ENCODE data around the gene REXO1.
"Not testable (repeated sequence)": the region's sequence is repeated elsewhere in the genome, so short reads cannot be mapped to it uniquely, and the experiment has no call there.

Gene REXO1

GRCh38 chr19:1812426-1813191 lies 35.7 kb downstream of the REXO1 start:
- peak; percentile 90 to 94 for DNase-seq

GRCh38 chr19:1811942-1812425 lies 36.3 kb downstream of the REXO1 start, which contains the start of gene ATP8B3:
Gene ATP8B3 (minus strand): TSS chr19:1812276. CDS start chr19:1811736, 540 bp downstream.
- no peak for DNase-seq

- DNase-seq: peak; percentile 63 to 70
These were observed 36.8 kb downstream of the REXO1 start for GRCh38 chr19:1811472-1811894.

GRCh38 chr19:1810439-1811160 lies 37.7 kb downstream of the REXO1 start:
- DNase-seq: no peak

GRCh38 chr19:1809678-1810077 lies 38.6 kb downstream of the REXO1 start:
- DNase-seq: no peak

- no peak for DNase-seq
These were observed 39.9 kb downstream of the REXO1 start for GRCh38 chr19:1808395-1808731.

GRCh38 chr19:1807695-1808394 lies 40.4 kb downstream of the REXO1 start:
- DNase-seq: no peak

GRCh38 chr19:1807030-1807694 lies 41.1 kb downstream of the REXO1 start:
- DNase-seq: no peak

- DNase-seq: no peak
These were observed 41.9 kb downstream of the REXO1 start for GRCh38 chr19:1806184-1807029.

- DNase-seq: no peak
These were observed 42.7 kb downstream of the REXO1 start for GRCh38 chr19:1805401-1806183.

- no peak for DNase-seq
These were observed 43.4 kb downstream of the REXO1 start for GRCh38 chr19:1804858-1805257.

GRCh38 chr19:1799695-1800342 lies 48.5 kb downstream of the REXO1 start:
- DNase-seq: no peak

GRCh38 chr19:1797313-1797712 lies 51.0 kb downstream of the REXO1 start:
- not testable (repeated sequence) for DNase-seq

GRCh38 chr19:1796395-1797142 lies 51.7 kb downstream of the REXO1 start:
- DNase-seq: no peak

- DNase-seq: no peak
These were observed 53.7 kb downstream of the REXO1 start for GRCh38 chr19:1794424-1795172.

- DNase-seq: no peak
These were observed 56.4 kb downstream of the REXO1 start for GRCh38 chr19:1791879-1792278.

GRCh38 chr19:1790054-1790792 lies 58.1 kb downstream of the REXO1 start:
- no peak for DNase-seq

All from activated CD4-positive, alpha-beta T cell treated with anti-CD3 and anti-CD28 coated beads, Interleukin-2, amount 50 U/mL, for 48 hours (primary cell).